Tibial nerve (tissue), 4 donors: ENCODE results near the gene LEFTY1. TPM values are rescaled to one million over a fixed set of nuclear protein-coding genes. Genes with fewer than 3 reads are reported as not detected.

Experiments used
- DNase-seq, 2 donors: peaks; one replicate each; pipeline ENCODE4 v3.0.0-alpha.2; 2019; ENCODE audit warnings: low spot score in 2 of 2
- H3K27ac ChIP-seq, 4 donors: fragments of 200-600 bp; sonication (generic) in 3 of 4; one replicate each; pipeline ENCODE4 v1.5.1; 2017 to 2019; ENCODE audit warnings: mild to moderate bottlenecking in 1 of 4
- H3K27me3 ChIP-seq, 2 donors: fragments of 200-600 bp; sonication (generic) in 1 of 2; one replicate each; pipeline versions ENCODE4 v1.5.1 to v1.6.0; 2017 to 2019
- H3K36me3 ChIP-seq, 3 donors: fragments of 200-600 bp; sonication (generic); one replicate each; pipeline ENCODE4 v1.5.1; 2018 to 2019
- H3K4me1 ChIP-seq, 4 donors: fragments of 200-600 bp; sonication (generic) in 3 of 4; one replicate each; pipeline ENCODE4 v1.5.1; 2017 to 2019
- H3K4me3 ChIP-seq, 4 donors: fragments of 200-600 bp; sonication (generic) in 3 of 4; one replicate each; pipeline ENCODE4 v1.5.1; 2017 to 2019; ENCODE audit warnings: mild to moderate bottlenecking in 1 of 4, moderate library complexity in 1 of 4
- H3K9me3 ChIP-seq, 4 donors: fragments of 200-600 bp; sonication (generic) in 3 of 4; one replicate each; pipeline ENCODE4 v1.5.1; 2017 to 2019
- EP300 ChIP-seq, 2 donors: sonication (generic); formaldehyde crosslinking; IDR thresholded peaks; one replicate each; pipeline ENCODE4 v1.6.1; 2017; ENCODE audit warnings: antibody characterized with exemption in 2 of 2, mild to moderate bottlenecking in 1 of 2
- POLR2A ChIP-seq, 2 donors: fragments of 450-650 bp; IDR thresholded peaks; one replicate each; pipeline ENCODE4 v1.6.1; 2017; ENCODE audit warnings: antibody characterized with exemption in 2 of 2, mild to moderate bottlenecking in 2 of 2, moderate library complexity in 2 of 2
- WGBS, 2 donors: methylation state at CpG; one replicate each; pipeline ENCODE4 v1.1.5; 2018; 5-methylcytosine and 5-hydroxymethylcytosine counted together
- total RNA-seq, 4 donors: library from RNA; depleted of rRNA; stranded (reverse); fragments of >200 nt; gene quantifications; one replicate each; pipeline ENCODE4 v1.1.0, GENCODE V29; 2016
- TF ChIP-seq, protein P1 (sequence below), 5 experiments: fragments of 200-600 bp in 3 of 5; fragments of 450-650 bp in 2 of 5; sonication (generic) in 3 of 5; IDR thresholded peaks; one replicate each; pipeline ENCODE4 v1.5.1; 2016 to 2019; ENCODE audit warnings: antibody characterized with exemption in 5 of 5, mild to moderate bottlenecking in 3 of 5, moderate library complexity in 2 of 5

LEFTY1 gene
- total RNA-seq, 4 donors from 2014 or later: 0.20 TPM; not detected in 3

DNA sequence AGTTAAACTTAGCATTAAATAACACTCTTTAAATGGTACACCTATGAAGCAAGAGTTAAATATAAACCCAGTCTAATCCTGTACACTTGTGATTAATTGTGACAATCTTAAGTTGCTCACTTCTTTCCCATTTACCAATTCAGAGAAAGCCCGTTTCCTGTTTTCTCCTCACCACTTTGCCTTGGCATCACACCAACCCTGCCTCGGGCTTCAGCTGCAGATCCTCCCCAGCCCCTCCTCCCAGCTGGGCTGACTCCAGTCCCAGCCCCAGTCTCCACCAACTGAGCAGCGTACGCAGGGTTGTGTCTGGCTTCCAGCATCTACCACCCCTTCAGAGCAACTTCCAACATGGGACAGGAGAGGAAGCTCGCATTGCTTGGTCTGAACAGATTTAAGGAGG lies 31.0 kb upstream of the LEFTY1 start:
- TF ChIP-seq POLR2A (IDR thresholded peaks at IDR 0.05) (no peak), EP300 (IDR thresholded peaks at IDR 0.05) (no peak)
- TF ChIP-seq, protein P1, sequence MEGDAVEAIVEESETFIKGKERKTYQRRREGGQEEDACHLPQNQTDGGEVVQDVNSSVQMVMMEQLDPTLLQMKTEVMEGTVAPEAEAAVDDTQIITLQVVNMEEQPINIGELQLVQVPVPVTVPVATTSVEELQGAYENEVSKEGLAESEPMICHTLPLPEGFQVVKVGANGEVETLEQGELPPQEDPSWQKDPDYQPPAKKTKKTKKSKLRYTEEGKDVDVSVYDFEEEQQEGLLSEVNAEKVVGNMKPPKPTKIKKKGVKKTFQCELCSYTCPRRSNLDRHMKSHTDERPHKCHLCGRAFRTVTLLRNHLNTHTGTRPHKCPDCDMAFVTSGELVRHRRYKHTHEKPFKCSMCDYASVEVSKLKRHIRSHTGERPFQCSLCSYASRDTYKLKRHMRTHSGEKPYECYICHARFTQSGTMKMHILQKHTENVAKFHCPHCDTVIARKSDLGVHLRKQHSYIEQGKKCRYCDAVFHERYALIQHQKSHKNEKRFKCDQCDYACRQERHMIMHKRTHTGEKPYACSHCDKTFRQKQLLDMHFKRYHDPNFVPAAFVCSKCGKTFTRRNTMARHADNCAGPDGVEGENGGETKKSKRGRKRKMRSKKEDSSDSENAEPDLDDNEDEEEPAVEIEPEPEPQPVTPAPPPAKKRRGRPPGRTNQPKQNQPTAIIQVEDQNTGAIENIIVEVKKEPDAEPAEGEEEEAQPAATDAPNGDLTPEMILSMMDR (IDR thresholded peaks at IDR 0.05): no peak
- Histone ChIP-seq H3K9me3 (no peaks in the 10 kb centered on the region), H3K27ac (peak overlapping the region in 2 of 4 donors; percentile 10 to 26), H3K4me3 (no peak overlapping the region), H3K36me3 (peaks cover 0 to 76% (median 0%) of the 10 kb centered on the region in 3 donors), H3K27me3 (no peaks in the 10 kb centered on the region), H3K4me1 (peaks cover 0 to 29% (median 7%) of the 10 kb centered on the region in 4 donors)
- 30 to 39% methylated on average over 5 of the region's 5 CpGs for WGBS, 2 donors
- peak in 1 of 2 donors; percentile 40 for DNase-seq

DNA sequence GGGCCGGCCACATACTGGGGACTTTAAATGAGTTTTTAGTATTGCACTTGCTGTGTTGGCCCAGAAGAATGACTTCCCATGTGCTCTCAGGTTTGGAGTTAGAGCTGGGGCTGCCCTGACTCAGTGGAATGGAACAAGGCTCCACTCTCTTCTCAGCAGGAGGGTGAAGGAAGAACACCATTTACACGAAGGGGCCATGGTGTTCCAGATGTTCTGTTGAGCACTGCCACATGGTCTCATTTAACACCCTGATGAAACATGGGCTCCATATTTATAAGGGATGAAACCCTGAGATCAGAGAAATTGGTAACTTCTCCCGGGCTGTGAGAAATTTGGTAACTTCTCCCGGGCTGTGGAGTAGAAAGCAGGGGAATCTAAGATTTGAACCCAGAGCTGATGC lies 29.3 kb upstream of the LEFTY1 start:
- WGBS, 2 donors: 90 to 91% methylated on average over 4 of the region's 4 CpGs
- H3K27ac ChIP-seq: no peak overlapping the region
- TF ChIP-seq EP300 (IDR thresholded peaks at IDR 0.05) (no peak), POLR2A (IDR thresholded peaks at IDR 0.05) (no peak)
- TF ChIP-seq, protein P1 (IDR thresholded peaks at IDR 0.05): no peak
- no peak for DNase-seq
- H3K27me3 ChIP-seq: no peaks in the 10 kb centered on the region
- H3K36me3 ChIP-seq: peaks cover 0 to 85% (median 0%) of the 10 kb centered on the region in 3 donors
- H3K9me3 ChIP-seq: no peaks in the 10 kb centered on the region
- H3K4me1 ChIP-seq: peaks cover 0 to 23% (median 6%) of the 10 kb centered on the region in 4 donors
- H3K4me3 ChIP-seq: no peak overlapping the region

DNA sequence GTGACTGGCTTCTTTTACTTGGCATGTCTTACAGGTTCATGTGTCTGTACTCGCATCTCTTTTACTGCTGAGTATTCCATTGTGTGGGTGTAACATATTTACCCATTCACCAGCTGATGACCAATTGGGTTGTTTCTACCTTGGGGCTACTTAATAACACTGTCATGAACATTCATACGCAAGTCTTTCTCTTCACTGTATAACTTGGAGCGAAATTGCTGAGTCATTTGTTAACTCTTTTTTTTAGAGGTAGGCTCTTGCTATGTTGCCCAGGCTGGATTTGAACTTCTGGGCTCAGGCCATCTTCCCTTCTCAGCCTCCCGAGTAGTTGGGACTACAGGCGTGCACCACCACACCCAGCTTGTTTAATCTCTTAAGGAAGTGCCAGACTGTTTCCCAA lies 28.6 kb upstream of the LEFTY1 start:
- Histone ChIP-seq H3K27ac (no peak overlapping the region), H3K9me3 (no peaks in the 10 kb centered on the region), H3K36me3 (peaks cover 0 to 88% (median 0%) of the 10 kb centered on the region in 3 donors), H3K4me3 (no peak overlapping the region), H3K4me1 (peaks cover 0 to 15% (median 3%) of the 10 kb centered on the region in 4 donors), H3K27me3 (no peaks in the 10 kb centered on the region)
- DNase-seq: no peak
- TF ChIP-seq EP300 (IDR thresholded peaks at IDR 0.05) (no peak), POLR2A (IDR thresholded peaks at IDR 0.05) (no peak)
- TF ChIP-seq, protein P1 (IDR thresholded peaks at IDR 0.05): no peak
- 82 to 87% methylated on average over 5 of the region's 5 CpGs for WGBS, 2 donors

DNA sequence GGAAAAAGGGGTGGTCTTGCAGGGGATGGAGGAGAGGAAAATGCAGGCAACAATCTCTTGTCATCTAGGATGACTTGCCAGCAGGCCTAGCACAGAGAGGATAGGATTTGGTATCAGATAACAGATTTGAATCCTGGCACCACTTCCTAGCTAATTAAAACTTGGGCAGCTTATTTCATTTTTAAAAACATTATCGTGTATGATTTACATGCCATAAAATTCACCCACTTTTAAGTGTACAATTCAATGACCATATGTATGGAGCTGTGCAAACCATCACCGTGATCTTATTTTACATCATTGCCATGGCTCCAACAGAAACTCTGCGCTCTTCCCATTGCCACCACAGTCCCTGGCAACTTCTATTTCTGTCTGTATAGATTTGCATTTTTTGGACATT lies 28.2 kb upstream of the LEFTY1 start:
- H3K4me1 ChIP-seq: peaks cover 0 to 12% (median 2%) of the 10 kb centered on the region in 4 donors
- no peak overlapping the region for H3K27ac ChIP-seq
- H3K27me3 ChIP-seq: no peaks in the 10 kb centered on the region
- TF ChIP-seq POLR2A (IDR thresholded peaks at IDR 0.05): no peak
- no peak overlapping the region for H3K4me3 ChIP-seq
- 90 to 95% methylated on average over 3 of the region's 3 CpGs for WGBS, 2 donors
- no peak for DNase-seq
- peaks cover 0 to 84% (median 0%) of the 10 kb centered on the region in 3 donors for H3K36me3 ChIP-seq
- no peaks in the 10 kb centered on the region for H3K9me3 ChIP-seq

DNA sequence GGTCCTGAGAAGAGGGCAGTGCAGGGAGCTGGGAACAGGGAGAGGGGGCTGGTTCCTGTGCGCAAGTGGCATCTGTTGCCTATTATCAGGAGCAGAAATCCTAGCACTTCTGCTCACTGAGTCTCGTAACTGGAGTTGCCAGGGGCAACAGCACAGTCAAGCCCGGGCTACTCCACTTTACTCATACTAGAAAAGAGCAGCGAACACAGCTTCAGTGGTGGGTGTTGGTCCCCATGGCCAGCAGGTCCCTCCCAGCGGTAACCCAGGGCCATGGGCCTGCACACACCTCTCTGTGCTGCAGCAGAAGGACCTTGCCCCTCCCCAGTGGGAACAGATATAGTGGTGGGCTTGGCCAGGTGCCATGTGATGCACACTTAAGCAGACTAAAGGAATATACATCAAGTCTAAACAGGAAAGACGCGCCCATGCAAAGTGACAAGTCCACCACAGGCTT lies 26.6 kb upstream of the LEFTY1 start:
- peaks cover 0 to 21% (median 6%) of the 10 kb centered on the region in 4 donors for H3K4me1 ChIP-seq
- peaks cover 0 to 69% (median 0%) of the 10 kb centered on the region in 3 donors for H3K36me3 ChIP-seq
- no peaks in the 10 kb centered on the region for H3K27me3 ChIP-seq
- DNase-seq: no peak
- H3K27ac ChIP-seq: no peak overlapping the region
- TF ChIP-seq EP300 (IDR thresholded peaks at IDR 0.05) (no peak), POLR2A (IDR thresholded peaks at IDR 0.05) (no peak)
- TF ChIP-seq, protein P1 (IDR thresholded peaks at IDR 0.05): no peak
- WGBS, 2 donors: 76 to 91% methylated on average over 7 of the region's 7 CpGs
- no peaks in the 10 kb centered on the region for H3K9me3 ChIP-seq
- no peak overlapping the region for H3K4me3 ChIP-seq
